GM18511 (cell line): ENCODE results near the gene CIRBP.
A peak's percentile ranks its signal among the peaks of the same experiment; 100 is the strongest.
"Not testable (repeated sequence)": the region's sequence is repeated elsewhere in the genome, so short reads cannot be mapped to it uniquely, and the experiment has no call there.

ENCODE experiments used
- ATAC-seq: cut with Tn5 transposase; IDR thresholded peaks from one replicate; pipeline ENCODE4 v1.9.1; 2021; ENCODE audit warnings: mild to moderate bottlenecking, moderate library complexity; ENCODE audit not compliant: unreplicated experiment

The CIRBP gene

DNA sequence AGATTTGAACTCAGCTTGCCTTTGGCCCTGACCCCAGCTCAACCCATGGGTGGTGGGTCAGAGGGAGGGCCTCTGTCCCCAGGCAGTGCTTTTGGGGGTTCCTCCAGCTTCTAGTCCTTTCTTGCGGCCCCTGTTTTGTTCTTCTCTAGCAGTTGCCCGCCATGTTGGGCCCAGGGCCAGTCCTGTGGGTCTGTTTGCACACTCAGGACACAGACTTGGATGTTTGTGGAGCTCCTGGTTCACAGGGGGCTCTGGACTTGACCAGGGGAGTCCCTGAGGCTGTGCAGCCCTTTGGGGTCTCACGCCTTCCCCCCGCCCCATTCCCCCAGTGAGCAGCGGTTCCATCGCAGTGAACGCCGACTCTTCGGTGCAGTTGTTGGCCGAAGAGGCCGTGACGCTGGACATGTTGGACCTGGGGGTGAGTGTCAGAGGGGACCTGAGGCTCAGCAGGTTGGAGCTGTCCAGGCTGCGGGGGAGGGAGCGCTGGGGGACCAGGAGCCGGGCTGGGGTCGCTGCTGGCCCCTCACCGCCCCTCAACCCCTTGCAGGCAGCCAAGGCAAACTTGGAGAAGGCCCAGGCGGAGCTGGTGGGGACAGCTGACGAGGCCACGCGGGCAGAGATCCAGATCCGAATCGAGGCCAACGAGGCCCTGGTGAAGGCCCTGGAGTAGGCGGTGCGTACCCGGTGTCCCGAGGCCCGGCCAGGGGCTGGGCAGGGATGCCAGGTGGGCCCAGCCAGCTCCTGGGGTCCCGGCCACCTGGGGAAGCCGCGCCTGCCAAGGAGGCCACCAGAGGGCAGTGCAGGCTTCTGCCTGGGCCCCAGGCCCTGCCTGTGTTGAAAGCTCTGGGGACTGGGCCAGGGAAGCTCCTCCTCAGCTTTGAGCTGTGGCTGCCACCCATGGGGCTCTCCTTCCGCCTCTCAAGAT is 25.1 kb upstream of the CIRBP start:
- no peak for ATAC-seq

DNA sequence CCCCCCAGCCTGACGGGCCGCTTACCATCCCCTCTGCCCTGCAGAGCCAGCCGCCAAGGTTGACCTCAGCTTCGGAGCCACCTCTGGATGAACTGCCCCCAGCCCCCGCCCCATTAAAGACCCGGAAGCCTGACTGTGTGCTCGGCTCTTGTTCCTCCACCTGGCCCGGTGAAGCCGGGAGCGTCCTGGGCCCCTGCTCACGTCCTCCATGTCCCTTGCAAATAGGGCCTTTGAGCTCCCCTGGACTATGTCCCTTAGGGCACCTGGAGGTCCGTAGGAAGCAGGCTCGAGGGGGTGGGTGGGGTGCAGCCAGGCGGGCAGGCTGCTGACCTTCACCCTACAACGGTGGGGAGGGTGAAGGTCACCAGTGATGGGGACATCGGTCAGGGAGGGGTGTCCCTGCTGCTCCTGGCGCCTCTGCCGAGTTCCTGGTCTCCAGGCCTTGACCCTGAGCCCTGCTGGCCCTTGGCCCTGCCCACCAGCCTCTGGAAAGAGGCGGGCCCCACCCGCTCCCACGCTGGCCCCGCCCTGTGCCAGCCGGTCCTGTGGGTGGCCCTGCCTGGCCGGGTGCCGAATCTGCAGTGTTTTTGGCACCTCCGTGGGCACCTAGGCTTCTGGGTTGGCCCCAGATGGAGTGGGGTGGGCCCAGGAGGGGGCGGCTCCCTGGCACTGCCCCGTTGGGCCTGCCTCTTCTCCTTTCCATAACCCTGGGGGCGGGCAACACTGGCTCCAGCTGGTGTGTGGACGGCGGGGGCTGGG is 24.3 kb upstream of the CIRBP start:
- ATAC-seq: no peak

DNA sequence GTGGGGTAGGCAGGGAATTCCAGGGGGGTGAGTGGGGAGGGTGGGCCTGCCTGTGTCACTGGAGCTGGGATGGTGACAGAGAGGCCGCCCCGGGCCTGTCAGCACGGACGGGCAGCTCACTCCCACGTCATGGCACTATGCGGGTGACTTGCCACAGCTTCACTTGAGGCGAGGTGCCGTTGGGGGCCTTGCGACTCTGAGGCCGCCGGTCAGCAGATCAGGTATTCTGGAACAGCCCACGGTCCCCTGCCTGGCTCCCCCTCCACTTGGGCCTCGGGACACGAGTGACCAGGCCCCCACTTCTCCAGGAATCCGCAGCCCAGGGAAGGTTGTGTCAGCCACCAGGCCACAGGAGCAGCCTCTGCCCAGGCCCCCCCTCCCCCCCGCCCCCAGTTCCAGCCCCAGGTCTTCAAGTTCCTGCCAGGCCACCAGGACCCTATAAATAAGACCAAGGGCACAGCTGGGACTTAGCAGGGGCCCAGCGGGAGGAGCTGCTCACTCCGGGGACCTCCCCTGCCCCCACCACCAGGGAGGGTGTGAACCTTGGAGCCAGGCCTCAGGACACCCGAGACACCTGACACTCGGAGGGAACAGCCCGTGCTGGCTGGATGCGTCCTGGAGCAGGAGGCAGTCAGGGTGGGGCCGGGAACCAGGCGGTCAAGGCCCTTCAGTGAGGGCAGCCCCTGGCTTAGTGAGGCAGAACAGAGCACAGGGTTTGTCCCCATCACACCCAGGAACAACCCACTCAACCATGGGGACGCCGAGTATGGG is 23.5 kb upstream of the CIRBP start:
- ATAC-seq: no peak

DNA sequence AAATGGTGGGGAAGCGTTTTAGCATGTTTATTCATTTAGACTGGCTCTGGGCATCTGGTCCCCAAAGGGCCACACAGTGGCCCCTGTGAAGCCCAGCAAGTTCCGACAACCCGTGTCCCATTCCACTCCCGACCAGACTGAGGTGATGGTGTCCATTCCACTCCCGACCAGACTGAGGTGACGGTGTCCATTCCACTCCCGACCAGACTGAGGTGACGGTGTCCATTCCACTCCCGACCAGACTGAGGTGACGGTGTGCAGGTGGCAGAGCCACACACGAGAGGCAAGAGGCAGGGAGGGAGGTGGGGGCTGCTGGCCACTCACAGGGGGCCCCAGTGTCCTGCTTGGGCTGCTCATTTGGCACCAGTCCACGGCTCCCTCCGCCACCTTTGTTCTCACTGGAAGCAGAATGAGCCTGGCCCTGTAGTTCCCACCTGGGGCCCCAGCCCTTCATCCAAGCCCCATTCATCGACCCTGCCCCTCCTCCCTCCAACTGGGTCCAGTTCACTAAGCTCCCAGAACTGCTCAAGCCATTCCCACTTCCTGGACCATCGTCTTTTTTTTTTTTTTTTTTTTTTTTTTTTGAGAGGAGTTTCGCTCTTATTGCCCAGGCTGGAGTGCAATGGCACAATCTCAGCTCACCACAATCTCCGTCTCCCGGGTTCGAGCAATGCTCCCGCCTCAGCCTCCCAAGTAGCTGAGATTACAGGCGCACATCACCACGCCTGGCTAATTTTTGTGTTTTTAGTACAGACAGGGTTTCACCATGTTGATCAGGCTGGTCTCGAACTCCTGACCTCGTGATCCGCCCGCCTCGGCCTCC is 22.7 kb upstream of the CIRBP start:
- ATAC-seq: not testable (repeated sequence)

DNA sequence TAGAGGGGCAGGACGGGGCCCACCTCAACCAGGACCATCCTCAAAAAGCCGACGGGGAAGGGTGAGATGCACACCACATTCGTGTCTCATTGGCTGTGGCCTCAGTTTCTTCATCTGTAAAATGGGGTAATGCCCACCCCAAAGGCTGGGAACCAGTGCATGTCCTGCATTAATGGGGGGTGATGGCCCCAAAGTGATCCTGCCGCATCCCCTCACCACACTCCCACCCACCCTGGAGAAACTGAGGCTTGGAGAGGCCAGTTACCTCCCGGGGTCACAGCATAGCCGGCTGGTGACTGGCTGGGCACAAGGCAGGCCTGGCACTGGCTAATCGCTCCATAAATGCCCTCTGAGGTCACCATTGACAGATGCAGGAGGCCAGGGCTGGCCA is 21.4 kb upstream of the CIRBP start:
- no peak for ATAC-seq

DNA sequence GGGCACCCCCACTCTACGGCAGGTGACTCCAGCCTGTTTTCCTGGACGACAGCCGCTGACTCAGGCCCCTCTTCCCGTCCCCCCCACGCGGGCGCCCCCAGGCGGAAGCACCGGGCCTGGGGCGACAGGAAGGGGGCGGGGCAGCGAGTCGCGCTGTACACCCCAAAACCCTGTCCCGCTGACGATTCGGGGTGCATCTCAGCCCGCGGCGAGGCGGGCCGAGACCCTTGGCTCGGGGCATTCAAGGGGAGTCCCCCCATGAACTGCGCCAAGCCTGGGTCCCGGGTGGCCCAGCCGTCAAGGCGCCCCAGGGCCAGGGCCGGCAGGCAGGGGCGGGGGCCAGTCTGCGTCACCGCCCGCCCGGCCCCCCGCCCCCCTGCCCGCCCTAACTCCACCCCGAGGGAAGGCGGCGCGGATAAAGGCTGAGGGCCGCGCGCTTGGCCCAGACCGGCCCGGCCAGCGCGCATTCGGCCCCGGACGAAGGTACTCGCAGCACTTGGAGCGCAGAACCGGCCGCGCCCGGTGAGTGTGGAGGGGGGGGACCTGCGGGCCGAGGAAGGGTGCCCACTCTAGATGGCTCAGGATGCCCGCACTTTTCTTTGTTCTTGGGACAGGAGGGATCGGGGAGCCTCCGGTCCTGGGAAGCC is 20.9 kb upstream of the CIRBP start, which contains the start of gene MIDN:
Gene MIDN (plus strand): TSS at position 445 of the 647 bp plus-strand sequence. CDS start 1,714 bp downstream, outside the sequence.
- ATAC-seq: peak; percentile 17

DNA sequence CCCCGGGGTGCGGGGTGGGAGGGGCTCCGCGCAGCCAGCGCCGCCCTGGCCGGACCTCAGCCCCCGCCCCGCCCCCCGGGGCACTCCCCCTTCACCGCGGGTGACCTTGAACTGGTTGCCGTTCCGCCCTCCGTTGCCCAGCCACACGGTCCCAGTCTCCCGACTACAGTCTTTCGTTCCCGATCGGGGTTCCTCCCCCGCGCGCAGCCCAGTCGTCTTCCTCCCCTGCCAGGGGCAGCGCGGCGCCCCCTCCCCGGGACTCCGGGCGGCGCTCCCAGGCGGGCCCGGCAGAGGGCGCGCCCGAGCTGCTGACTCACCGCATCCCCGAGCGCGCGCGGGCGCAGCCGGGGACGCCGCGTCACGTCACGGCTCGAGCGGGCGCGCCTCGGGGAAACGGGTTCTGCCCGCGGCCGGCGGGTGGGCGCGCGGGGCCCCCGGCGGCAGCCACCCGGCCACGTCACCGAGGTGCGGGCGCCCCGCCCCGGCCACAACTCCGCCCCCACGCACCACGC is 20.3 kb upstream of the CIRBP start:
- peak; percentile 25 for ATAC-seq

DNA sequence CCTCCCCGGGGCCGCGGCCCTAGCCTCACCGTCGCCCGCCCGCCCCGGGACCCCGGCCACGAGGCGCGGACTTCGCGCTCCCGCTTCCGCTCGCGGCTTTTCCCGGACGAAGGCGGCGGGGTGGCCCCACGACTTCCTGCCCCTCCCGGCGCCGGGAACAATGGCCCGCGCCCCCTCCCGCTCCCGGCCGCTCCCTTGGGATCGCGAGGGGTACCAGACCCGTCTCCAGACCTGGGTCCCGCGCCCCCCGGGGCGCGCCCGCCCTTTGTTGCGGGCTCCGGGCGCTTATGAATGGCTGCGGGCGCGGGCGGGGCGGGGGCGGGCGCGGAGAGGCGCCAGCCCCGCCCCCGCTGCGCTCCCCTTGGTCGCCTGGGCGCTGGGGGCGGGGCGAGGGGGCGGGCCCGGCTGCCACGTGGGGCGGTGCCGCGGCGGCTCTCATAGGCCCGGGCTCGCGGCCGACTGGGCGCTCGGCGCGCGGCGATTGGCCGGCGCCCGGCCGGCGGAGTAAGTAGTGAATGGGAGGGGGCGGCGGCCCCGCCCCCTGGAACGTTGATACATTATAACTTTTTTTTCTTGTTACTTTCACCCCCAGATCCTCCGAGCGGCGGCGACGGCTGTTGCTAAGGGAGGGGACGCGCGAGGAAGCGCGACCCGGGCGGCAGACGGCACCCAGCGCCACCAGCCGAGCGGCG is 19.7 kb upstream of the CIRBP start:
- ATAC-seq: peak; percentile 51

DNA sequence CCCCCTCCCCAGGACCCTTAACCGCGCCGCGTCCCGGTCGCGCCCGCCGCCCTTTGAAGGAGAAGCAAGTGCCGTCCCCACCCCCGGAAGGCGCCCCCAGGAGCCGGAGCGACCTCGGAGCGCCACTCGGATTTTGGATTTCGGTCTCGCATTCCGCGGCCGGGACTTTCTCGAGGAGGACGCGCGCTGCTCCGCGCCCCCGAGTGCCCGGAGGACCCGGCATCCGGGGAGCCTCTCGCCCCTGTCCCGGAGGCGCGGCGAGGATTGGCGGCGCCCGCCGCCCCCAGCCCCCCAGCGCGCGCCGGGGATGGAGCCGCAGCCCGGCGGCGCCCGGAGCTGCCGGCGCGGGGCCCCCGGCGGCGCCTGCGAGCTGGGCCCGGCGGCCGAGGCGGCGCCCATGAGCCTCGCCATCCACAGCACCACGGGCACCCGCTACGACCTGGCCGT is 19.1 kb upstream of the CIRBP start:
- no peak for ATAC-seq

DNA sequence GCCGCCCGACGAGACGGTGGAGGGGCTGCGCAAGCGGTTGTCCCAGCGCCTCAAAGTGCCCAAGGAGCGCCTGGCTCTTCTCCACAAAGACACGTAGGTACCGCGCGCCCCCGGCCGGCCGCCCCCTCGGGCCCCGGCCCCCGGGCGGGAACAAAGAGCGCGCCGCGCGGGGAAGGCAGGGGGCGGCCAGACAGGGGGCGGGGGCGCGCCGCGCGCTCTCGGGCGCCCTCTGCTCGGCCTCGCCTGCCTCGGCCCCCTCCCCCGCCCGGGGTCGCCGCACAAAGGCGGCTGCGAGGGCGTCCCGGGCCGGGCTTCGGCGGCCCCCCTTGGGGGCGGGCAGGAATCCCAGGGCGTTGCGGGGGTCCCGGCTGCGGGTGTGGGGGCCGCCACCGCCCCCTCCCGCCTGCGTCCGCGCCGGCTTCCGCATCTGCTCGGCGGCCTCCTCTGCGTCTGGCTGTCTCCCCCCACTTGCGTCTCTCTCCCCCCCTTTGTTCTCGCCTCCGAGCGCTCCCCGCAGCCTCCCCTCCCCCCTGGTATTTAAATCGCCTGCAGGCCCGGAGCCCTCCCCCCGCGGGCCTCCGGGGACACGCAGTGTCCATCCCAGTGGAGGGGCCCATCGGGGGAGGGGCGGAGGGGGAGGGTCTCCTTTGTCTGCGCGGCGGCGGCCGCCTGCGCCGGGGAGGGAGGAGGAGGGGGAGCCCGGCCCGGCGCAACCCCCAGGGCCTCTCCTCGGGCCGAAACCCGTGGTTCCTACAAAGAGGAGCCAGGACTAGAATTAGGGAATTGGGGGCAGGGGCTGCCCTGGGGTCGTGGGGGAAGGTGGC is 18.5 kb upstream of the CIRBP start:
- ATAC-seq: no peak

DNA sequence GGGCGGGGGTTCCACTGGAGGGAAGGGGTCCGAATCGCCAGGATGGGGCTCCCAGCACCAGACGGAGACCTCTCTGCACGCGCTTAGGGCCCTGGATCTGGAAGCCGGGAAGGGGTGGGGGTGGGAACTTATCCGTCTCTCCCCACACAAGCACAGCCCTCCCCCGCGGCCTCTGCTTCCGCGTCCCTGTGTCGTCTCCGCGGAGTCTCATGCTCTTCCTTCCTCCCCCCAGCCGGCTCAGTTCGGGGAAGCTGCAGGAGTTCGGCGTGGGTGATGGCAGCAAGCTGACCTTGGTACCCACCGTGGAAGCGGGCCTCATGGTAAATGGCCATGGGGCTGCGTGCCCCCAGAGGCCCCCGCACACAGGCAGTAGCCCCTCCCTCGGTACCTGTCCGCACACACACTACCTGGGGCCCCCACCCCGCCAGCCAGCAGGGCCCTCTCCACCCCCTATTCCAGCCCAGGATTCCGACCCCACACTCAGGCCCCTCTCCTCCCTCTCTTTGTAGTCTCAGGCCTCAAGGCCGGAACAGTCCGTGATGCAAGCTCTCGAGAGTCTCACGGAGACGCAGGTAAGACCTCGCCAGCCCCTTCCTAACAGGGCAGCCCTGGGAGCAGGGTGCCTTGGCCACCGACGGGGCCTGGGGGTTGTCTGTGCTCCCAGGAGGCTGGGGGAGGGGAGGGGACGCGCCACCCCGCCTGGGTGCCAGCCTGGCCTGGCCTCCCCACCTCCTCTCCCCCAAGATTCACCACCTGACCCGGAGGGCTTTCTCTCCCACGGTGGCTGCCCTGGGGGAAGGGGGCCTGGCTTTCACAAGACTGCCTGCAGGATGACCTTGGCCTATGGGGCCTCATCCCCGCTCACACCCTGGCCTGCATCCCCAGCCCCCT is 17.6 kb upstream of the CIRBP start:
- ATAC-seq: no peak

DNA sequence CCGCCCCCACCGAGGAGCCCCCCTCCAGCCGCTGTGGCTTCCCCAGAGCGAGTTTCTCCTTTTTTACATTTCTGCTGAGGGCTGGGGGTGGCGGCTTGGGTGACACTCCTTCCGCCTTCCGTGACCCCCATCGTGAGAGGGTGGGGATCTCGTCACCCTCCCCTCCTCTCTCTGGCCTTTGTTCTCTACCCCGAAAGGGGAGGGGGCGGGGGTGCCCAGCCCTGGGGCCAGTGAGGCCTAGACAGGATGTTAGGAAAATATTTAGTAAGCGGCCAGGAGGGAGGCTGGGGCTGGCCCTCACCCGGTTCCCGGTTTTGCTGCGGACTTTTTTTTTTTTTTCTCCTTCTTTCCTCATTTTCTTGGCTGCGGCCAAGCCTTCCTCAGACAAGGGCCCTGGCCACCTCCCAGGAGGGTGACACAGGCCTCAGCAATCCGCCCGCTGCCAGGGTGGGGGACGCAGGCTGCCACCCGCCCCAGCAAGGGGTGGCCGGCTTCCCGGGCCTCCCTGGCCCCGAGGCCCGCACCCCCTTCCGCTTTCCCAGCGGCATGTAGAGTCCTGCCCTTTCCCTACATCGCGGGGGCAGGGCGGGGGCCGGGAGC is 16.8 kb upstream of the CIRBP start:
- ATAC-seq: no peak

DNA sequence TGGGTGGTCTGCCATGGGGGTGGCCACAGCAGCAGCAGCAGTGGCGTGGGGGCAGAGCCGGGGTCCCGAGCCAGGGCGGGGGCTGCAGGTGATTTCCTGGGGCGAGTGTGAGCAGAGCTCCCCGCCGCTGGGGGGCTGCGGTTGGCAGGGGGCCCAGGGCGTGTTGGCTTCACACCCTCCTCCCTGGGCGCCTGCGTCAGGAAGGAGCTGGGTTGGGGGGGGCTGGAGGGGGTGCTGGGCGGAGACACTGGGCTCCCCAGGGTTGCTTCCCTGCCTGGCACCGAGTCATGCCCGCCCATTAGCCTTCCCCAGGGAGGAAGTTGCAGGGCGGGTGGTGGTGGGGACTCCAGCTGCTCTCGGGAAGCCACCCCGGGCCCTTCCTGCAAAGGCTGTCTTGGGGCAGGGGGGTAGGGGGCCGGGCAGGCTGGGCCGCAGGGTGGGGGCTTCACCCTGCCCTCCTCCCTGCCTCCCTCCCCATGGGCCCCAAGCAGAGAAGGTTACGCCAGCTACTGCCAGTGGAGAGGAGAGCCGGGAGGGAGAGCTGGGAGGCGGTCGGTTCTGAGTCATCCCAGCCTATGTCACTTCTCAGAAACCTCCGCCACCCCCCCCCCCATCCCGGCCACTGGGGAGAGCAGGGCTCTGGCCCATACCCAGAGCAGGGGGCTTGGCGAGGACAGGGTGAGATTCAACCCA is 16.2 kb upstream of the CIRBP start:
- no peak for ATAC-seq

DNA sequence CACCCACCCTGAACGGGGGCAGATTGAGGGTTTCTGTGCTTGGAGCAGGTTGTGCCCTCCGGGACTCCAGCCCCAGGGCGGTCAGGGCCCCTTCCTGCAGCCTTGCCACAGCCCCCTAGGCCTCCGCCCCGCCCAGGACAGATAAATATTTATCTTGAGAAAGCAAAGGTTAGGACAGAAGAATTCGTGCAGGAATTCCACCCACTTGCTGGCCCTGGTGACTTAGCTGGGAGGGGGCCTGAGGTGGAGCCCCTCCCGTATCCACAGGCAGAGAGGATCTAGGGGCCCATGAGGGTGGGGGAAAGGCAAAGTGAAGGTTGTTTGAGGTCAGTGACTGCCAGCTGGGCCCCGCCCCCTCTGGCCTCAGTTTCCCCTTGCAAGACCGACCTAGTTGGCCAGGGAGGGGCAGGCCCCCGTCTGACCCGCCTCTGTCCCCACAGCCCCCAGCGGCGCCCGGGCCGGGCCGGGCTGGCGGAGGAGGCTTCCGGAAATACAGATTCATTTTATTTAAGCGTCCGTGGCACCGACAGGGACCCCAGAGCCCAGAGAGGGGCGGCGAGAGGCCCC is 15.5 kb upstream of the CIRBP start:
- no peak for ATAC-seq

DNA sequence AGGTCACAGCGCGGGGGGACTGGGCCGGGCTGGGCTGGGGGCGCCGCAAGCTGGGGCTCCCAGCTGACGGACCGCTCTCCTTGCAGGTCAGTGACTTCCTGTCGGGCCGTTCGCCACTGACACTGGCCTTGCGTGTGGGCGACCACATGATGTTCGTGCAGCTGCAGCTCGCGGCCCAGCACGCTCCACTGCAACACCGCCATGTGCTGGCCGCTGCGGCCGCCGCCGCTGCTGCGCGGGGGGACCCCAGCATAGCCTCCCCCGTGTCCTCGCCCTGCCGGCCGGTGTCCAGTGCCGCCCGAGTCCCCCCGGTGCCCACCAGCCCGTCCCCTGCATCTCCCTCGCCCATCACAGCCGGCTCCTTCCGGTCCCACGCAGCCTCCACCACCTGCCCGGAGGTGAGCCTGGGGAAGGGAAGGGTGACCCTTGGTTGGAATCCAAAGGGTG is 15.0 kb upstream of the CIRBP start:
- ATAC-seq: no peak
